ENCODE results near the gene WWOX.
"Not testable (repeated sequence)": the region's sequence is repeated elsewhere in the genome, so short reads cannot be mapped to it uniquely, and the experiment has no call there.

Gene WWOX

GRCh38 chr16:78500659-78501270 is 401.3 kb downstream of the WWOX start:
- no peak for DNase-seq (ENCODE audit: low read depth in 2 of 2)

- DNase-seq (ENCODE audit: low read depth in 2 of 2): no peak
Measured at GRCh38 chr16:78501744-78502143, 402.3 kb downstream of the WWOX start.

- DNase-seq (ENCODE audit: low read depth in 2 of 2): no peak
Measured at GRCh38 chr16:78502812-78503350, 403.4 kb downstream of the WWOX start.

GRCh38 chr16:78503602-78504001 is 404.1 kb downstream of the WWOX start:
- DNase-seq (ENCODE audit: low read depth in 2 of 2): peak; percentile 22 to 30

GRCh38 chr16:78504401-78504851 is 405.0 kb downstream of the WWOX start:
- no peak for DNase-seq (ENCODE audit: low read depth in 2 of 2)

- no peak for DNase-seq (ENCODE audit: low read depth in 2 of 2)
Measured at GRCh38 chr16:78505036-78505435, 405.6 kb downstream of the WWOX start.

- no peak for DNase-seq (ENCODE audit: low read depth in 2 of 2)
Measured at GRCh38 chr16:78505544-78506366, 406.3 kb downstream of the WWOX start.

GRCh38 chr16:78506367-78507193 is 407.1 kb downstream of the WWOX start:
- DNase-seq (ENCODE audit: low read depth in 2 of 2): no peak

- DNase-seq (ENCODE audit: low read depth in 2 of 2): no peak
Measured at GRCh38 chr16:78507576-78507975, 408.1 kb downstream of the WWOX start.

GRCh38 chr16:78509965-78510364 is 410.5 kb downstream of the WWOX start:
- no peak for DNase-seq (ENCODE audit: low read depth in 2 of 2)

- DNase-seq (ENCODE audit: low read depth in 2 of 2): no peak
Measured at GRCh38 chr16:78510496-78510895, 411.0 kb downstream of the WWOX start.

GRCh38 chr16:78513838-78514237 is 414.4 kb downstream of the WWOX start:
- no peak for DNase-seq (ENCODE audit: low read depth in 2 of 2)

GRCh38 chr16:78514888-78515287 is 415.4 kb downstream of the WWOX start:
- not testable (repeated sequence) for DNase-seq (ENCODE audit: low read depth in 2 of 2)

GRCh38 chr16:78515421-78515820 is 416.0 kb downstream of the WWOX start:
- DNase-seq (ENCODE audit: low read depth in 2 of 2): no peak

- no peak for DNase-seq (ENCODE audit: low read depth in 2 of 2)
Measured at GRCh38 chr16:78516006-78516736, 416.7 kb downstream of the WWOX start.

GRCh38 chr16:78519896-78520295 is 420.4 kb downstream of the WWOX start:
- no peak for DNase-seq (ENCODE audit: low read depth in 2 of 2)

- no peak for DNase-seq (ENCODE audit: low read depth in 2 of 2)
Measured at GRCh38 chr16:78520470-78520869, 421.0 kb downstream of the WWOX start.

- DNase-seq (ENCODE audit: low read depth in 2 of 2): no peak
Measured at GRCh38 chr16:78522327-78522726, 422.9 kb downstream of the WWOX start.

- DNase-seq (ENCODE audit: low read depth in 2 of 2): no peak
Measured at GRCh38 chr16:78523212-78523985, 423.9 kb downstream of the WWOX start.

- DNase-seq (ENCODE audit: low read depth in 2 of 2): no peak
Measured at GRCh38 chr16:78524066-78524595, 424.7 kb downstream of the WWOX start.
